ENCODE data around the gene ZNF280A. TPM values are rescaled to one million over a fixed set of nuclear protein-coding genes. Genes with fewer than 3 reads are reported as not detected.

ZNF280A gene
- total and polyA plus RNA-seq, 2 experiments from 2014 or later = not detected

- Histone ChIP-seq H3K27me3 (ENCODE audit: insufficient read depth) (peaks cover 70% of the 10 kb centered on the region), H2AFZ (peak overlapping the region; percentile 97), H3K36me3 (ENCODE audit: insufficient read depth) (peaks cover 12% of the 10 kb centered on the region), H3K4me1 (ENCODE audit: insufficient read depth) (no peaks in the 10 kb centered on the region), H3K79me2 (replicated peaks; ENCODE audit: insufficient read depth) (no peaks in the 10 kb centered on the region; the same call in 1 of the 2 replicates), H3K9me2 (ENCODE audit: insufficient read depth) (peaks cover 6% of the 10 kb centered on the region; the same call in 1 of the 2 replicates), H4K20me1 (replicated peaks; ENCODE audit: insufficient read depth) (peaks cover 27% of the 10 kb centered on the region), H3K27ac (ENCODE audit: low read depth) (no peak overlapping the region), H3K4me3 (peak overlapping the region; percentile 87), H3F3A (replicated peaks; ENCODE audit: low read depth) (no peaks in the 10 kb centered on the region), H3K4me2 (peak overlapping the region; percentile 97)
- H3K9me3 Mint-ChIP-seq = peaks cover 32% of the 10 kb centered on the region
- peaks cover 23% of the 10 kb centered on the region for H3K27me3 Mint-ChIP-seq (ENCODE audit: insufficient read depth, low read depth, poor library complexity)
- ATAC-seq = peak; percentile 59
- H3K36me3 Mint-ChIP-seq (ENCODE audit: low read depth) = peaks cover 50% of the 10 kb centered on the region
- peak; percentile 33 for DNase-seq (ENCODE audit: low spot score)
- peak overlapping the region; percentile 51 for H3K27ac Mint-ChIP-seq
- peaks cover 6% of the 10 kb centered on the region; the same call in 2 of the 3 replicates for H3K4me1 Mint-ChIP-seq
- peak overlapping the region; percentile 86 for H3K4me3 Mint-ChIP-seq
- no peak for TF ChIP-seq POLR2AphosphoS5 (IDR thresholded peaks at IDR 0.05; ENCODE audit: low read depth)
- TF ChIP-seq EZH2 (IDR thresholded peaks at IDR 0.05; ENCODE audit: low read depth, unreplicated experiment) = peak; percentile 47
These were observed 12.3 kb downstream of the ZNF280A start for GRCh38 chr22:22507743-22508273.

- Histone ChIP-seq H3K4me3 (no peak overlapping the region), H3K4me2 (no peak overlapping the region), H4K20me1 (replicated peaks; ENCODE audit: insufficient read depth) (peaks cover 28% of the 10 kb centered on the region), H3K27ac (ENCODE audit: low read depth) (no peak overlapping the region), H3K36me3 (ENCODE audit: insufficient read depth) (peaks cover 12% of the 10 kb centered on the region), H3K9me2 (ENCODE audit: insufficient read depth) (peaks cover 6% of the 10 kb centered on the region; the same call in 1 of the 2 replicates), H3K4me1 (ENCODE audit: insufficient read depth) (no peaks in the 10 kb centered on the region), H3K79me2 (replicated peaks; ENCODE audit: insufficient read depth) (no peaks in the 10 kb centered on the region; the same call in 1 of the 2 replicates), H2AFZ (no peak overlapping the region), H3K27me3 (ENCODE audit: insufficient read depth) (peaks cover 63% of the 10 kb centered on the region), H3F3A (replicated peaks; ENCODE audit: low read depth) (no peaks in the 10 kb centered on the region)
- peaks cover 24% of the 10 kb centered on the region for H3K9me3 Mint-ChIP-seq
- H3K4me3 Mint-ChIP-seq = 0 out of 3 replicates have a peak overlapping the region, but pooled peaks have one; percentile 14
- ATAC-seq (no peak), DNase-seq (ENCODE audit: low spot score) (no peak)
- peaks cover 6% of the 10 kb centered on the region; the same call in 2 of the 3 replicates for H3K4me1 Mint-ChIP-seq
- H3K27me3 Mint-ChIP-seq (ENCODE audit: insufficient read depth, low read depth, poor library complexity) = peaks cover 17% of the 10 kb centered on the region
- no peak overlapping the region for H3K27ac Mint-ChIP-seq
- peaks cover 54% of the 10 kb centered on the region for H3K36me3 Mint-ChIP-seq (ENCODE audit: low read depth)
- TF ChIP-seq EZH2phosphoT487 (IDR thresholded peaks at IDR 0.05; ENCODE audit: unreplicated experiment) (no peak), CREB1 (CRISPR knock-in tag; IDR thresholded peaks at IDR 0.05; ENCODE audit: low read depth) (no peak), REST (IDR thresholded peaks at IDR 0.05; ENCODE audit: unreplicated experiment) (no peak), ZNF114 (CRISPR knock-in tag; IDR thresholded peaks at IDR 0.05) (no peak), CTCF (conservative IDR thresholded peaks at IDR 0.05; ENCODE audit: low read depth in 2 of 2) (no peak), ETS1 (IDR thresholded peaks at IDR 0.05) (no peak), ZNF331 (CRISPR knock-in tag; IDR thresholded peaks at IDR 0.05; ENCODE audit: low read depth) (no peak), STAT1 (IDR thresholded peaks at IDR 0.05; ENCODE audit: unreplicated experiment) (no peak), NANOG (IDR thresholded peaks at IDR 0.05; ENCODE audit: borderline replicate concordance) (no peak), EZH2 (IDR thresholded peaks at IDR 0.05; ENCODE audit: low read depth, unreplicated experiment) (no peak), POLR2AphosphoS5 (IDR thresholded peaks at IDR 0.05; ENCODE audit: low read depth) (no peak), JUNB (IDR thresholded peaks at IDR 0.05; ENCODE audit: unreplicated experiment) (no peak)
These were observed 13.3 kb downstream of the ZNF280A start for GRCh38 chr22:22506736-22507135.

All from GM23338 (cell line).